Choroid plexus epithelial cell (primary cell): Measurements from ENCODE around the gene COPS7A.

Experiments used
- DNase-seq: peaks from one replicate; pipeline ENCODE4 v3.0.0-alpha.2; 2010; ENCODE audit warnings: low read depth
- H3K4me3 ChIP-seq: 2 replicates; pipeline ENCODE4 v1.5.1; 2011; ENCODE audit warnings: low read depth, mild to moderate bottlenecking, control low read depth, low read length, moderate library complexity
- TF ChIP-seq, protein P1 (sequence below): conservative IDR thresholded peaks from 2 replicates; pipeline ENCODE4 v1.5.1; 2011; ENCODE audit warnings: low read depth, mild to moderate bottlenecking, control low read depth, inconsistent platforms, low read length, moderate library complexity

The COPS7A gene

GRCh38 chr12:6771091-6771495 lies 47.2 kb downstream of the COPS7A start:
- TF ChIP-seq, protein P1, sequence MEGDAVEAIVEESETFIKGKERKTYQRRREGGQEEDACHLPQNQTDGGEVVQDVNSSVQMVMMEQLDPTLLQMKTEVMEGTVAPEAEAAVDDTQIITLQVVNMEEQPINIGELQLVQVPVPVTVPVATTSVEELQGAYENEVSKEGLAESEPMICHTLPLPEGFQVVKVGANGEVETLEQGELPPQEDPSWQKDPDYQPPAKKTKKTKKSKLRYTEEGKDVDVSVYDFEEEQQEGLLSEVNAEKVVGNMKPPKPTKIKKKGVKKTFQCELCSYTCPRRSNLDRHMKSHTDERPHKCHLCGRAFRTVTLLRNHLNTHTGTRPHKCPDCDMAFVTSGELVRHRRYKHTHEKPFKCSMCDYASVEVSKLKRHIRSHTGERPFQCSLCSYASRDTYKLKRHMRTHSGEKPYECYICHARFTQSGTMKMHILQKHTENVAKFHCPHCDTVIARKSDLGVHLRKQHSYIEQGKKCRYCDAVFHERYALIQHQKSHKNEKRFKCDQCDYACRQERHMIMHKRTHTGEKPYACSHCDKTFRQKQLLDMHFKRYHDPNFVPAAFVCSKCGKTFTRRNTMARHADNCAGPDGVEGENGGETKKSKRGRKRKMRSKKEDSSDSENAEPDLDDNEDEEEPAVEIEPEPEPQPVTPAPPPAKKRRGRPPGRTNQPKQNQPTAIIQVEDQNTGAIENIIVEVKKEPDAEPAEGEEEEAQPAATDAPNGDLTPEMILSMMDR, result no peak
- H3K4me3 ChIP-seq, result no peak overlapping the region
- DNase-seq, result no peak

- no peak overlapping the region for H3K4me3 ChIP-seq
- DNase-seq, result no peak
- TF ChIP-seq, protein P1, result no peak
Measured at GRCh38 chr12:6771509-6772330, 47.9 kb downstream of the COPS7A start.

GRCh38 chr12:6772331-6772695 lies 48.5 kb downstream of the COPS7A start, which contains the start of gene LAG3:
Gene LAG3, plus strand, starts transcription at chr12:6772520. Its CDS starts 333 bp downstream, at chr12:6772853.
- no peak within 1 kb of the TSS for H3K4me3 ChIP-seq
- no peak for DNase-seq

DNA sequence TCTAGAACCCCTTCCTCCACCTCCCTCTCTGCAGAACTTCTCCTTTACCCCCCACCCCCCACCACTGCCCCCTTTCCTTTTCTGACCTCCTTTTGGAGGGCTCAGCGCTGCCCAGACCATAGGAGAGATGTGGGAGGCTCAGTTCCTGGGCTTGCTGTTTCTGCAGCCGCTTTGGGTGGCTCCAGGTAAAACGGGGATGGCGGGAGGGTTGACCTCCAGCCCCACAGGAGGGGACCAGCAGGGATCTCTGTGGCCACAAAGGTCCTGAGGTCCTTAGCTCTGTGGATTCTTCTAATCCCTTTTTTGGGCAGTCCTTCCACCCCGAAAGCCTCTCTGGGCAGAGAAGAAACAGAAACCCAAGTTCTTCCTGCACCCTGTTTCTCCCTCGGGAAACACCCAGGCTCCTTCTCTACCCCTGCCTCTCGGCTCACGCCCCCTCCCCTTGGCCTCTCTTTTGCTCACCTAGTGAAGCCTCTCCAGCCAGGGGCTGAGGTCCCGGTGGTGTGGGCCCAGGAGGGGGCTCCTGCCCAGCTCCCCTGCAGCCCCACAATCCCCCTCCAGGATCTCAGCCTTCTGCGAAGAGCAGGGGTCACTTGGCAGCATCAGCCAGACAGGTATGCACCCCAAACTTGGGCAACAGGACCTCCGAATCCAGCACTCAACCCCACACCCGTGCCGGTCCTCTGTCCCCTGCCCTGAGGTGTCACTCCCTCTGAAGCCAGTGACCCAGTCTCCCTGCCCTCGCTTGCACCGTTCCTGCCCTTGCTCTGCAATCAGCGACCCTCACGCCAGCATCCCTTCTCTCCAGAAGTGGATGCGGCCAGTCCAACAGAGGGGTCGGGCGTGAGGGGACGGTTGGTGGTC lies 49.1 kb downstream of the COPS7A start:
- no peak for DNase-seq
- no peak overlapping the region for H3K4me3 ChIP-seq
- TF ChIP-seq, protein P1, result no peak

More at GRCh38 chr12:6772331-6772695, 48.5 kb downstream of the COPS7A start, which contains the start of gene LAG3:
- TF ChIP-seq, protein P1, result no peak

DNA sequence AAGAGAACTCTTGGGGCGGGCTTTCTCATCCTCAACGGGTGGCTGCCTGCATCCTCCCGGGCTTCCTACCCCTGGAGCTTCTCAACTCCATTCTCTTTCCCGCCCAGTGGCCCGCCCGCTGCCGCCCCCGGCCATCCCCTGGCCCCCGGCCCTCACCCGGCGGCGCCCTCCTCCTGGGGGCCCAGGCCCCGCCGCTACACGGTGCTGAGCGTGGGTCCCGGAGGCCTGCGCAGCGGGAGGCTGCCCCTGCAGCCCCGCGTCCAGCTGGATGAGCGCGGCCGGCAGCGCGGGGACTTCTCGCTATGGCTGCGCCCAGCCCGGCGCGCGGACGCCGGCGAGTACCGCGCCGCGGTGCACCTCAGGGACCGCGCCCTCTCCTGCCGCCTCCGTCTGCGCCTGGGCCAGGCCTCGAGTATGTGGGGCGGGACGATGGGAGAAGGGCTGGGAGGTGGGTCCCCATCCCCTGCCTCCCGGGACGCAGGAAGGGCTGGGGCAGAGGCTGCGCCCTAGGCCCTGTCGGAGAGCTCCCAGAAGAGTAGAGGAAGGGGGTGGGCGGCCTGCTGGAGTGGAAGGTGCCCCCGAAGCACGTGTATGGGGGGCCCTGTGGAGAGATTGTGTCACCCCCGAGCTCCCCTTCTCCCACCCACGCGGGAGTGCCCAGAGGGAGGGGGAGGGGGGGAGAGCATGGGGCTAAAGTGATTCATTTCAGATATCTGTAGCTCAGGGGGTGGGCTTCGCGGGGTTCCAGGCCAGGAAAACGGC lies 49.9 kb downstream of the COPS7A start:
- no peak overlapping the region for H3K4me3 ChIP-seq
- TF ChIP-seq, protein P1, result no peak
- no peak for DNase-seq

GRCh38 chr12:6774499-6775062 lies 50.7 kb downstream of the COPS7A start:
- DNase-seq, result no peak
- TF ChIP-seq, protein P1, result no peak
- H3K4me3 ChIP-seq, result no peak overlapping the region
